ENCODE measurements around the gene IFITM1.
"Not testable (repeated sequence)": the region's sequence is repeated elsewhere in the genome, so short reads cannot be mapped to it uniquely, and the experiment has no call there.

The IFITM1 gene

GRCh38 chr11:294780-295179, 19.1 kb upstream of the IFITM1 start:
- DNase-seq, result no peak

- no peak for DNase-seq
Observed at GRCh38 chr11:295351-296170, 18.3 kb upstream of the IFITM1 start.

GRCh38 chr11:296171-297050, 17.4 kb upstream of the IFITM1 start:
- DNase-seq, result peak in 1 of 2 donors; percentile 2

GRCh38 chr11:297051-297585, 16.7 kb upstream of the IFITM1 start:
- DNase-seq, result peak in 1 of 2 donors; percentile 3

- DNase-seq, result peak in 1 of 2 donors; percentile 41
Observed at GRCh38 chr11:297586-298405, 16.0 kb upstream of the IFITM1 start.

GRCh38 chr11:298406-299065, 15.3 kb upstream of the IFITM1 start:
- peak in 1 of 2 donors; percentile 10 for DNase-seq

GRCh38 chr11:299081-299891, 14.6 kb upstream of the IFITM1 start, which contains the start of gene IFITM5:
Gene IFITM5 (minus strand): TSS chr11:299526. CDS start chr11:299490, 36 bp downstream.
- no peak for DNase-seq

GRCh38 chr11:299951-300735, 13.7 kb upstream of the IFITM1 start:
- DNase-seq, result no peak

- DNase-seq, result no peak
Observed at GRCh38 chr11:303363-303762, 10.5 kb upstream of the IFITM1 start.

GRCh38 chr11:304061-304506, 9.8 kb upstream of the IFITM1 start:
- no peak for DNase-seq

- DNase-seq, result peak; percentile 63 to 67
Observed at GRCh38 chr11:304915-305843, 8.7 kb upstream of the IFITM1 start.

- no peak for DNase-seq
Observed at GRCh38 chr11:305844-306211, 8.0 kb upstream of the IFITM1 start.

- DNase-seq, result no peak
Observed at GRCh38 chr11:306645-307371, 7.0 kb upstream of the IFITM1 start.

GRCh38 chr11:307766-308708, 5.8 kb upstream of the IFITM1 start, which contains the start of gene IFITM2:
Gene IFITM2 (plus strand): TSS chr11:307816. CDS start chr11:308193, 377 bp downstream.
- DNase-seq, result peak in 1 of 2 donors; percentile 47

GRCh38 chr11:308740-309665, 4.8 kb upstream of the IFITM1 start:
- DNase-seq, result not testable (repeated sequence)
